Measurements from ENCODE around the gene KIRREL1. TPM values are rescaled to one million over a fixed set of nuclear protein-coding genes. Genes with fewer than 3 reads are reported as not detected.

The KIRREL1 gene
- total RNA-seq, 1 donor from 2014 or later: 34.9 TPM

DNA sequence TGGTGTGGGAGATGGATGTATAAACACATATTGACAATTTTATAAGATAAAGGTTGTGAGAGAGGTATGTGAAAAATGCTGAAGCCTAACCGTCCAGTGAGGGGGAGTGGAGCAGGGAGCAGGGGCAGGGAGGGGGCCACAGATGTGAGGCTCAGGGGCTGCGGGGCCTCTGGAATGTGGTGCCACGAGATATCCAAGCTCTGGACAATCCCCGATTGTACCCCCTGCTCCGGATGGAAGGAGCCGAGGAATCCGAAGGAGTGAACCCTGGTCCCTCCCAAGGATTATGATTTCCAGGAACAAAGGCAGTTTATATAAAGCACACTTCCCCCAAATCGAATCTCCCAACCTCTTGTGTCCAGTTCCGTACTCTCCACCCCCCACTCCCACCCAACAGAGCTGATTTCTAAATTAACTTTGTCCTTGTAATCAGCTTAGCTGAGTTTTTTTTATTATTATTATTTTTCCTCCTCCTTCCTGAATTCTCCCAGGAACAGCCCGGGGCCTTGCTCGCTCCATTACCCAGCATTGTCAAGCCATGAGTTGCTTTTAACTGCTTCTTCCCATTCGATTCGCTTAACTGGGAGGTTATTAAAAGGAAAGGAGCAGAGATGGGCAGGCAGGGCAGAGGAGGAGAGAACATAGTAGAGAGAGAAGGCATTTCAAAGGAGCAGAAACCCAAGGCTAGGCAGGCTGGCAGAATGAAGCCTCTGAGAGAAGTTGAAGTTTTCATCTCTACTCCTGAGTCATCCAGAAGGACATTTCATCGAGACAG lies 9.4 kb downstream of the KIRREL1 start:
- Histone ChIP-seq H3K36me3 (no peaks in the 10 kb centered on the region), H3K27ac (peak overlapping the region; percentile 97), H3K9me3 (no peaks in the 10 kb centered on the region), H3K27me3 (no peaks in the 10 kb centered on the region), H3K4me1 (peaks cover 99% of the 10 kb centered on the region), H3K4me3 (peak overlapping the region in 1 of 2 donors; percentile 22)
- intact Hi-C loops (cut with DNase I): no loop called here
- DNase-seq (ENCODE audit: extremely low spot score in 2 of 2): no peak
- TF ChIP-seq POLR2A (IDR thresholded peaks at IDR 0.05): no peak
- TF ChIP-seq, protein P1, sequence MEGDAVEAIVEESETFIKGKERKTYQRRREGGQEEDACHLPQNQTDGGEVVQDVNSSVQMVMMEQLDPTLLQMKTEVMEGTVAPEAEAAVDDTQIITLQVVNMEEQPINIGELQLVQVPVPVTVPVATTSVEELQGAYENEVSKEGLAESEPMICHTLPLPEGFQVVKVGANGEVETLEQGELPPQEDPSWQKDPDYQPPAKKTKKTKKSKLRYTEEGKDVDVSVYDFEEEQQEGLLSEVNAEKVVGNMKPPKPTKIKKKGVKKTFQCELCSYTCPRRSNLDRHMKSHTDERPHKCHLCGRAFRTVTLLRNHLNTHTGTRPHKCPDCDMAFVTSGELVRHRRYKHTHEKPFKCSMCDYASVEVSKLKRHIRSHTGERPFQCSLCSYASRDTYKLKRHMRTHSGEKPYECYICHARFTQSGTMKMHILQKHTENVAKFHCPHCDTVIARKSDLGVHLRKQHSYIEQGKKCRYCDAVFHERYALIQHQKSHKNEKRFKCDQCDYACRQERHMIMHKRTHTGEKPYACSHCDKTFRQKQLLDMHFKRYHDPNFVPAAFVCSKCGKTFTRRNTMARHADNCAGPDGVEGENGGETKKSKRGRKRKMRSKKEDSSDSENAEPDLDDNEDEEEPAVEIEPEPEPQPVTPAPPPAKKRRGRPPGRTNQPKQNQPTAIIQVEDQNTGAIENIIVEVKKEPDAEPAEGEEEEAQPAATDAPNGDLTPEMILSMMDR (IDR thresholded peaks at IDR 0.05): no peak
- TF ChIP-seq POLR2AphosphoS5 (IDR thresholded peaks at IDR 0.05; ENCODE audit: insufficient read depth in 1 of 2, low read depth in 1 of 2): no peak

DNA sequence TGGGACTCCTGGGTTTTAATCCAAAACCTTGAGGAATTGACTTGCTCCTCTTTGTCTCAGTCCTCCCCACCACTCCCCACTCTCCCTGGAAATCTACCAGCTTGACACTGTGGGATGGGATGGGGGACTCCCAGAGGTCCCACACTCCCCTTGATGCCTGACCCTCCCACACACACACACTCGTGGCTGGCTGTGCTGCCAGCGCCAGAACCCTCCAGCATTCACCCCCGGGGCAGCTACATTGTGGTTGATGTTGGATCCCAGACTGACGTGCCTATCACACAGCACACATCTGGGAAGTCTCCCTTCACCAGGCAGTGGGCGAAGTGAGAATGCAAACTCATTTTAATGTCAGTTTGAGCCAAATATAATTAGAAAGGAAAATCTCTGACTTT lies 10.0 kb downstream of the KIRREL1 start:
- H3K4me1 ChIP-seq: peaks cover 99% of the 10 kb centered on the region
- intact Hi-C loops (cut with DNase I): no loop called here
- no peaks in the 10 kb centered on the region for H3K27me3 ChIP-seq
- no peak for DNase-seq (ENCODE audit: extremely low spot score in 2 of 2)
- TF ChIP-seq, protein P1 (IDR thresholded peaks at IDR 0.05): no peak
- peak in 1 of 2 donors; percentile 34 for TF ChIP-seq POLR2AphosphoS5 (IDR thresholded peaks at IDR 0.05; ENCODE audit: insufficient read depth in 1 of 2, low read depth in 1 of 2)
- no peaks in the 10 kb centered on the region for H3K36me3 ChIP-seq
- H3K27ac ChIP-seq: peak overlapping the region; percentile 97
- H3K4me3 ChIP-seq: no peak overlapping the region
- no peaks in the 10 kb centered on the region for H3K9me3 ChIP-seq

DNA sequence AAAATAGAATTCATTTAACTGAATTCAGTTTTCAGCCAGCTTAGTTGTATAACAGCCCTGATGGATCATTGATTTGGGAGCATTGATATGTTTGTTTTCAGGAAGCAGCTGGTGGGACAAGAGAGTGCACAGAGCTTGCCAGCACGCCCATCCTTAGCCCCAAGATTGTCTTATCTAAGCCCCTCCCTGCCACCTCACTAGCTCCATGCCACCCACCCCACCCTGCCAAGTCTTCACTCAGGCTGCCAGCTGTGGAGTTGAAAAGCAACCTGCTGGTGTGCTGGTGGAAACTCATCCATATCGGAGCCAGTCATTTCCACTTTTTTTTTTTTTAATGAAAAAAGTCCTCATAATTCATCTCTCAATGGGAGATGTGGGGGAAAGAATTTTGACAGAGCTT lies 11.8 kb downstream of the KIRREL1 start:
- Histone ChIP-seq H3K27ac (peak overlapping the region; percentile 97), H3K36me3 (no peaks in the 10 kb centered on the region), H3K4me1 (peaks cover 97% of the 10 kb centered on the region), H3K9me3 (no peaks in the 10 kb centered on the region), H3K27me3 (no peaks in the 10 kb centered on the region), H3K4me3 (no peak overlapping the region)
- intact Hi-C loops (cut with DNase I): no loop called here
- TF ChIP-seq, protein P1 (IDR thresholded peaks at IDR 0.05): no peak
- no peak for TF ChIP-seq POLR2A (IDR thresholded peaks at IDR 0.05)
- no peak for TF ChIP-seq POLR2AphosphoS5 (IDR thresholded peaks at IDR 0.05; ENCODE audit: insufficient read depth in 1 of 2, low read depth in 1 of 2)
- no peak for DNase-seq (ENCODE audit: extremely low spot score in 2 of 2)

DNA sequence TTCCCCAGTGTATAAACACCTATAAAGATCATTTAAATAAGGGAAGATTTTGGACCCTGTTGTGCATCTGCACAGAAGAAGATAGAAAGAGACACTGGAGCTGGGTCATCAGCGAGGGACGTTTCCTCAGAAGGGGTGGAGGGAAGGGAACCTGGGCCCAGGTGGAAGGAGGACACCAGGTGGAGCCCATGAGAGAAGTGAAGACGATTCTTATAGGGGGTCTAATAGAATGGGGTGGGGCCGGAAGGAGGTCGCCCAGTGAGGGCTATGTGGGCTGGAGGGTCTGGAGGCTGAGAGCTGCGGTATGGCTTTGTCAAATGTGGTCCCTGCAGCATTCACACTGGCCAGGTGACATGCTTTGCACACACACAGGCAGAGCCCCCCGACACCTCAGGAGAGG lies 13.7 kb downstream of the KIRREL1 start:
- TF ChIP-seq, protein P1 (IDR thresholded peaks at IDR 0.05): no peak
- TF ChIP-seq POLR2AphosphoS5 (IDR thresholded peaks at IDR 0.05; ENCODE audit: insufficient read depth in 1 of 2, low read depth in 1 of 2): no peak
- TF ChIP-seq POLR2A (IDR thresholded peaks at IDR 0.05): no peak
- intact Hi-C loops (cut with DNase I): no loop called here
- H3K4me3 ChIP-seq: peak overlapping the region in 1 of 2 donors; percentile 9
- H3K27me3 ChIP-seq: no peaks in the 10 kb centered on the region
- no peaks in the 10 kb centered on the region for H3K9me3 ChIP-seq
- peak overlapping the region; percentile 97 for H3K27ac ChIP-seq
- no peak for DNase-seq (ENCODE audit: extremely low spot score in 2 of 2)
- H3K4me1 ChIP-seq: peaks cover 91% of the 10 kb centered on the region
- no peaks in the 10 kb centered on the region for H3K36me3 ChIP-seq

DNA sequence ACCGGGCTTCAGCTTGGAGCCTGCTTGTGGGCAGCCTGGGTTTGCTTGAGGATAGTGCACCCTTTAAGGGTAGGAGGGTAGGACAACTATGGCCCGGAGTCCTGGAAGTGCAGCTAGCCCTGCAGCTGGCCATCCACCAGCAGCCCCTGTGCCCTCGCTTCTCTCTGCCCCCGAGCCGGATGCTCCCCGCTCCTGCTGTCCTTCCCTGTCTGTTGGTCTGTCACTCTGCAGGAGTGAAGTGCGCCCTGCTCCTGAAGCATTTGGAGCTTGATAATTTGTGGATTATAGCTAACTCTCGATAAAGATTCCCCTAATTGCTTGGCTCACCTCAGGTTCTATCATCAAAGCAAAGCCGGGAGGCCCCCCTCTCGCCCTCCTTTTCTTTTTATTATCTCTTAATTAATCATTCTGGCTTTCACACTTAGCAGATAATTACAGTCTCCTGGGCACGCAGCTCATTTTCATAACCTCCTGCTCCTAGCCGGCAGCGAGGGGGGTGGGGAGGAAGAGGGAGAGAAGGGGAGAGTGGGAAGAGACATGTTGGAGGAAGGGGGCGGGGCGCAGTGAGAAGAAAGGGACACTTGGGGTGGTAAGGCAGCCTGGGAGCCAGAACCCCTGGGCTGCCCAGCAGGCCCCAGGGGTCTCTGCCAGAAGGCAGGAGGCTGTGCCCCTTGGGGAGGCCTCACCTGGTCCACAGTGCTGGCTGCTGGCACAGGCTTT lies 14.4 kb downstream of the KIRREL1 start:
- H3K9me3 ChIP-seq: no peaks in the 10 kb centered on the region
- H3K4me1 ChIP-seq: peaks cover 91% of the 10 kb centered on the region
- no peak for TF ChIP-seq POLR2AphosphoS5 (IDR thresholded peaks at IDR 0.05; ENCODE audit: insufficient read depth in 1 of 2, low read depth in 1 of 2)
- TF ChIP-seq, protein P1 (IDR thresholded peaks at IDR 0.05): no peak
- TF ChIP-seq POLR2A (IDR thresholded peaks at IDR 0.05): no peak
- no peaks in the 10 kb centered on the region for H3K27me3 ChIP-seq
- DNase-seq (ENCODE audit: extremely low spot score in 2 of 2): no peak
- intact Hi-C loops (cut with DNase I): no loop called here
- no peaks in the 10 kb centered on the region for H3K36me3 ChIP-seq
- H3K4me3 ChIP-seq: peak overlapping the region in 1 of 2 donors; percentile 9
- H3K27ac ChIP-seq: peak overlapping the region; percentile 97
